H9 (cell line): Measurements from ENCODE around the gene BCO1. TPM values are rescaled to one million over a fixed set of nuclear protein-coding genes. Genes with fewer than 3 reads are reported as not detected.

Source experiments
- DNase-seq: peaks from one replicate; pipeline ENCODE4 v3.0.0-alpha.2; 2017
- H2AFZ ChIP-seq: one replicate; pipeline ENCODE4 v1.6.1; 2013; ENCODE audit warnings: mild to moderate bottlenecking, low read length, control low read depth, moderate library complexity
- H2AK5ac ChIP-seq: 2 replicates; pipeline ENCODE4 v1.6.1; 2013; ENCODE audit warnings: low read length, control low read depth, mixed read lengths; ENCODE audit not compliant: insufficient read length
- H2BK120ac ChIP-seq: one replicate; pipeline ENCODE4 v1.6.1; 2013; ENCODE audit warnings: low read depth, mild to moderate bottlenecking, low read length, control low read depth, inconsistent platforms; ENCODE audit not compliant: poor library complexity, severe bottlenecking
- H2BK12ac ChIP-seq: 2 replicates; pipeline ENCODE4 v1.6.1; 2013; ENCODE audit warnings: low read length, control low read depth, mixed read lengths, low read depth; ENCODE audit not compliant: insufficient read length
- H2BK15ac ChIP-seq: 2 replicates; pipeline ENCODE4 v1.6.1; 2013; ENCODE audit warnings: low read depth, low read length, control low read depth
- H2BK20ac ChIP-seq: one replicate; pipeline ENCODE4 v1.6.1; 2013; ENCODE audit warnings: low read depth, mild to moderate bottlenecking, low read length, control low read depth, inconsistent platforms; ENCODE audit not compliant: poor library complexity, severe bottlenecking
- H2BK5ac ChIP-seq: 2 replicates; pipeline ENCODE4 v1.6.1; 2013; ENCODE audit warnings: low read length, control low read depth, mixed read lengths; ENCODE audit not compliant: insufficient read length
- H3K14ac ChIP-seq: 2 replicates; pipeline ENCODE4 v1.6.1; 2013; ENCODE audit warnings: low read length, control low read depth; ENCODE audit not compliant: insufficient read depth
- H3K18ac ChIP-seq: 2 replicates; pipeline ENCODE4 v1.6.1; 2013; ENCODE audit warnings: low read depth, mild to moderate bottlenecking, mixed read lengths, low read length, control low read depth; ENCODE audit not compliant: insufficient read length
- H3K23ac ChIP-seq: 2 replicates; pipeline ENCODE4 v1.6.1; 2013; ENCODE audit warnings: low read length, control low read depth, mixed read lengths, low read depth; ENCODE audit not compliant: insufficient read length
- H3K23me2 ChIP-seq: 2 replicates; pipeline ENCODE4 v1.6.1; 2013; ENCODE audit warnings: low read depth, mild to moderate bottlenecking, mixed read lengths, low read length, control low read depth; ENCODE audit not compliant: insufficient read length, poor library complexity, severe bottlenecking
- H3K27ac ChIP-seq: 2 replicates; pipeline ENCODE4 v1.5.1; 2013; ENCODE audit warnings: low read length, control low read depth, mixed read lengths, low read depth; ENCODE audit not compliant: insufficient read length
- H3K27me3 ChIP-seq: 2 replicates; pipeline ENCODE4 v1.6.1; 2013; ENCODE audit warnings: low read length, control low read depth, inconsistent platforms; ENCODE audit not compliant: insufficient read depth
- H3K4ac ChIP-seq: 2 replicates; pipeline ENCODE4 v1.6.1; 2013; ENCODE audit warnings: low read depth, mild to moderate bottlenecking, control low read depth, inconsistent platforms, low read length, moderate library complexity
- H3K4me1 ChIP-seq: 2 replicates; pipeline ENCODE4 v1.6.1; 2013; ENCODE audit warnings: low read length, control low read depth, inconsistent platforms; ENCODE audit not compliant: insufficient read depth
- H3K4me2 ChIP-seq: 2 replicates; pipeline ENCODE4 v1.6.1; 2013; ENCODE audit warnings: low read length, control low read depth, mixed read lengths; ENCODE audit not compliant: insufficient read length, insufficient read depth
- H3K56ac ChIP-seq: 2 replicates; pipeline ENCODE4 v1.6.1; 2013; ENCODE audit warnings: low read depth, mild to moderate bottlenecking, mixed read lengths, low read length, control low read depth; ENCODE audit not compliant: insufficient read length
- H3K79me1 ChIP-seq: 2 replicates; pipeline ENCODE4 v1.6.1; 2013; ENCODE audit warnings: low read depth, mild to moderate bottlenecking, moderate library complexity, low read length, control low read depth, inconsistent platforms; ENCODE audit not compliant: insufficient read depth, poor library complexity, severe bottlenecking
- H3K79me2 ChIP-seq: 2 replicates; pipeline ENCODE4 v1.6.1; 2013; ENCODE audit warnings: low read length, control low read depth, inconsistent platforms; ENCODE audit not compliant: insufficient read depth
- H3K9ac ChIP-seq: 2 replicates; pipeline ENCODE4 v1.6.1; 2013; ENCODE audit warnings: low read length, control low read depth, mixed read lengths; ENCODE audit not compliant: insufficient read length; ENCODE audit errors: extremely low read depth
- H3K9me3 ChIP-seq: one replicate; pipeline ENCODE4 v1.6.1; 2013; ENCODE audit warnings: low read depth, low read length, inconsistent platforms; ENCODE audit not compliant: control insufficient read depth
- H3T11ph ChIP-seq: one replicate; pipeline ENCODE4 v1.6.1; 2013; ENCODE audit warnings: mild to moderate bottlenecking, low read length, control low read depth, inconsistent platforms
- H4K20me1 ChIP-seq: one replicate; pipeline ENCODE4 v1.6.1; 2013; ENCODE audit not compliant: control insufficient read depth, insufficient read length, insufficient read depth
- H4K5ac ChIP-seq: 2 replicates; pipeline ENCODE4 v1.6.1; 2013; ENCODE audit warnings: low read depth, mild to moderate bottlenecking, mixed read lengths, low read length, control low read depth; ENCODE audit not compliant: insufficient read length
- H4K8ac ChIP-seq: replicated peaks from 2 replicates; pipeline ENCODE4 v1.6.1; 2013; ENCODE audit warnings: low read length, control low read depth, mixed read lengths, low read depth; ENCODE audit not compliant: insufficient read length
- H4K91ac ChIP-seq: 2 replicates; pipeline ENCODE4 v1.6.1; 2013; ENCODE audit warnings: low read depth, mild to moderate bottlenecking, moderate library complexity, mixed read lengths, low read length, control low read depth; ENCODE audit not compliant: insufficient read length
- H3K27ac Mint-ChIP-seq, 3 experiments: 2 replicates in 2 of 3; 3 replicates in 1 of 3; pipeline ENCODE4 v1.8.0; 2020 to 2021; ENCODE audit warnings: mixed read lengths in 3 of 3, mild to moderate bottlenecking in 1 of 3, moderate library complexity in 1 of 3
- H3K27me3 Mint-ChIP-seq: 2 replicates; pipeline ENCODE4 v1.8.0; 2021; ENCODE audit warnings: low read depth, mild to moderate bottlenecking, moderate library complexity, mixed read lengths
- H3K36me3 Mint-ChIP-seq, 3 experiments: 2 replicates in 2 of 3; 3 replicates in 1 of 3; pipeline ENCODE4 v1.8.0; 2020 to 2021; ENCODE audit warnings: low read depth in 3 of 3, mixed read lengths in 3 of 3; ENCODE audit not compliant: insufficient read depth in 1 of 3
- H3K4me1 Mint-ChIP-seq, 2 experiments: 2 replicates each; pipeline ENCODE4 v1.8.0; 2020; ENCODE audit warnings: mixed read lengths in 2 of 2
- H3K4me3 Mint-ChIP-seq, 2 experiments: 2 replicates in 1 of 2; 3 replicates in 1 of 2; pipeline ENCODE4 v1.8.0; 2020 to 2021; ENCODE audit warnings: mild to moderate bottlenecking in 2 of 2, mixed read lengths in 2 of 2, moderate library complexity in 1 of 2
- H3K9me3 Mint-ChIP-seq, 2 experiments: 2 replicates in 1 of 2; 3 replicates in 1 of 2; pipeline ENCODE4 v1.8.0; 2020; ENCODE audit warnings: mild to moderate bottlenecking in 2 of 2, mixed read lengths in 2 of 2, moderate library complexity in 1 of 2
- CTCF ChIP-seq: fragments of 200-600 bp; sonication (generic); conservative IDR thresholded peaks from 3 replicates; pipeline ENCODE4 v1.8.0; 2021; ENCODE audit warnings: antibody characterized with exemption, mild to moderate bottlenecking
- WGBS: extraction: QIAGEN DNeasy Blood & Tissue Kit; methylation state at CpG from one replicate; pipeline ENCODE4 v1.1.7; 2013; ENCODE audit warnings: missing lambda C conversion rate, low lambda C conversion rate, mixed read lengths; ENCODE audit not compliant: insufficient read length; ENCODE audit errors: extremely low coverage; 5-methylcytosine and 5-hydroxymethylcytosine counted together
- total RNA-seq: library from RNA; stranded (reverse); gene quantifications from 2 replicates; pipeline ENCODE4 v1.2.1, GENCODE V29; 2021

The BCO1 gene
- total RNA-seq, 1 experiment from 2014 or later = not detected

DNA sequence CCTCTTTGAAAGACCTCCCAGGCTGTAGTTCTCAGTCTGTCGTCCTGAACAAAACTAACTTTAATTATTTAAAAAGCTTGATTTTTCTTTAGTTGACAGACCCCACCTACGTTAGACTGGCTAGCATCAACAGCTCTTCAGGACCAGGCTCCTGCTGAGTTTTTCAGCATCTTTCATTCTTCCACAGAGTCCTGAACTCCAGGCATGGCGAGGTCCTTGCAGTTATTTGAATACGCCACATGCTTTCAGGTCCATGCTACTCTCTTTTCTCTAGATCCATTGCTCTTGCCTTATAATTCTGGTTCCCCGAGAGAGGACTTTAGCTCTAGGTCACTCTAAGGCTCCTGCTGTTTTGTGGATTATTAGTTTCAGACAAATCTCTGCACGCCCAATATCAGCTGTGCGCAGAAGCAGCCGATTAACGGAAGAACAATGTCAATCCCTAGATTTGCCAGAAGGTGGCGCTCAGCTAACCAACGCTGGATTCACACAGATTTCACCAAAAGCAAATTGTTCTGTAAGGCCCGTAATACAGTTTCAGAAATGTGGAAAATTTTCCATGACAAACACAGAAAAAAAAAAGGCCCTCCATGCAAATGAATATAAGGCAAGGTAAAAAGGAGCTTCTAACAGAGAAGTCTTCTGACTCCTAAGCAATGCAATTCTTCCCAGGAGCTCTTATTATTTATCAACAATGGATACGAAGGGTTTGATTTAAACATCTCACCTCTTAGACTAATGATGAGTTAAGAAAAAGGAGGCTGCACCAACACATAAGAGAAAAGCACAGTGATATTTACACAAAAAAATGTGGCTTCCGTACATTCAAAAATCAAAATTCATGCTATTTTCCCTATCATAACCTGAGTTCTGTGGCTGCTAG, 33.5 kb upstream of the BCO1 start:
- Histone ChIP-seq H3K18ac (no peak overlapping the region), H4K8ac (no peak overlapping the region), H3K79me2 (no peaks in the 10 kb centered on the region), H4K20me1 (no peaks in the 10 kb centered on the region), H2BK120ac (no peak overlapping the region), H2AFZ (no peak overlapping the region), H4K5ac (no peak overlapping the region), H2BK15ac (no peak overlapping the region), H2BK5ac (no peak overlapping the region), H3K79me1 (no peaks in the 10 kb centered on the region), H3K9me3 (no peaks in the 10 kb centered on the region), H3K4ac (no peak overlapping the region), H3K56ac (no peak overlapping the region), H2AK5ac (no peak overlapping the region), H3K27me3 (no peaks in the 10 kb centered on the region), H3K23ac (no peak overlapping the region), H3T11ph (no peak overlapping the region), H2BK12ac (no peak overlapping the region), H3K14ac (no peak overlapping the region), H3K9ac (no peak overlapping the region), H4K91ac (no peak overlapping the region), H3K27ac (no peak overlapping the region), H3K4me2 (no peak overlapping the region), H3K4me1 (no peaks in the 10 kb centered on the region), H2BK20ac (no peak overlapping the region), H3K23me2 (no peaks in the 10 kb centered on the region)
- Mint-ChIP-seq H3K36me3 (no peaks in the 10 kb centered on the region), H3K4me1 (peaks cover 0 to 5% of the 10 kb centered on the region in 2 experiments; a peak in 1 of 4 replicates), H3K27me3 (peaks cover 9% of the 10 kb centered on the region), H3K4me3 (no peak overlapping the region), H3K27ac (no peak overlapping the region), H3K9me3 (no peaks in the 10 kb centered on the region)
- no peak for DNase-seq
- no CpG with 5 or more reads among the region's 14 CpGs for whole genome bisulfite sequencing
- TF ChIP-seq CTCF = peak; percentile 73
